HepG2 (cell line): Measurements from ENCODE around the gene NAALADL1. TPM values are rescaled to one million over a fixed set of nuclear protein-coding genes. Genes with fewer than 3 reads are reported as not detected.

ENCODE experiments used
- ATAC-seq: fragments of 200-7000 bp; cut with Tn5 transposase; 3 replicates; pipeline ENCODE4 v1.9.1; 2020; ENCODE audit warnings: mild to moderate bottlenecking, moderate library complexity
- BruUV-seq: library from RNA; stranded (reverse); fragments of 400-500 nt; replicated peaks from 2 replicates; lab custom pipeline; 2021; lab: Mats Ljungman, UMichigan
- CTCF ChIA-PET: fragments of 300-600 bp; formaldehyde crosslinking; extraction: SDS; loops from one replicate; lab custom pipeline; 2021; ENCODE audit warnings: low total read pairs, inconsistent platforms, low intra/inter-chr PET ratio; lab: Yijun Ruan, JAX
- POLR2A ChIA-PET: fragments of 350-600 bp; sonication (Branson Sonifier 250); formaldehyde crosslinking; loops from one replicate; lab custom pipeline; 2020; ENCODE audit warnings: antibody characterized with exemption, inconsistent platforms; lab: Yijun Ruan, JAX
- DNase-seq: peaks from one replicate; pipeline ENCODE4 v3.0.0-alpha.2; 2015; ENCODE audit warnings: low spot score
- FAIRE-seq: peaks from 3 replicates; lab custom pipeline; 2011; peaks lifted over from hg19 to GRCh38; lab: Jason Lieb, UNC
- H2AFZ ChIP-seq: one replicate; pipeline ENCODE4 v1.6.1; 2011; ENCODE audit warnings: low read length, inconsistent platforms
- H3K27ac ChIP-seq: fragments of 300-600 bp; 3 replicates; pipeline ENCODE4 v1.8.0; 2011; ENCODE audit warnings: mixed run types, mild to moderate bottlenecking, mixed read lengths, low read length, inconsistent platforms; ENCODE audit not compliant: insufficient read depth; ENCODE audit errors: extremely low read length
- H3K27me3 ChIP-seq, 2 experiments: fragments of 200-600 bp in 1 of 2; 2 replicates in 1 of 2; 3 replicates in 1 of 2; pipeline versions ENCODE4 v1.6.0 to v1.8.0; 2011; ENCODE audit warnings: low read length in 2 of 2, mild to moderate bottlenecking in 2 of 2, moderate library complexity in 2 of 2, inconsistent platforms in 1 of 2; ENCODE audit not compliant: insufficient read depth in 2 of 2, control insufficient read depth in 1 of 2
- H3K36me3 ChIP-seq, 2 experiments: fragments of 200-600 bp in 1 of 2; replicated peaks in 1 of 2; 2 replicates in 1 of 2; 3 replicates in 1 of 2; pipeline versions ENCODE4 v1.5.1 to v1.8.0; 2011; ENCODE audit warnings: low read length in 2 of 2, inconsistent platforms in 1 of 2; ENCODE audit not compliant: insufficient read depth in 2 of 2, control insufficient read depth in 1 of 2
- H3K4me1 ChIP-seq: 2 replicates; pipeline ENCODE4 v1.5.1; 2012; ENCODE audit warnings: low read length, inconsistent platforms; ENCODE audit not compliant: insufficient read depth
- H3K4me2 ChIP-seq: 2 replicates; pipeline ENCODE4 v1.6.0; 2011; ENCODE audit warnings: low read depth, low read length, inconsistent platforms
- H3K4me3 ChIP-seq, 3 experiments: fragments of 200-600 bp in 1 of 3; sonication (generic), shearing (Covaris generic) in 1 of 3; replicated peaks in 1 of 3; 2 replicates each; pipeline ENCODE4 v1.5.1; 2011 to 2016; ENCODE audit warnings: low read length in 3 of 3, inconsistent platforms in 2 of 3, low read depth in 2 of 3, mild to moderate bottlenecking in 2 of 3, control low read depth in 1 of 3, mixed read lengths in 1 of 3; ENCODE audit not compliant: insufficient read depth in 1 of 3
- H3K79me2 ChIP-seq: one replicate; pipeline ENCODE4 v1.6.1; 2011; ENCODE audit warnings: low read length, inconsistent platforms; ENCODE audit not compliant: insufficient read depth
- H3K9ac ChIP-seq: 2 replicates; pipeline ENCODE4 v1.6.0; 2011; ENCODE audit warnings: mild to moderate bottlenecking, low read depth, low read length, inconsistent platforms; ENCODE audit not compliant: insufficient read depth
- H3K9me3 ChIP-seq: 2 replicates; pipeline ENCODE4 v1.5.1; 2012; ENCODE audit warnings: mild to moderate bottlenecking, low read length
- H4K20me1 ChIP-seq: 2 replicates; pipeline ENCODE4 v1.6.0; 2011; ENCODE audit warnings: inconsistent platforms, mild to moderate bottlenecking, low read length, moderate library complexity; ENCODE audit not compliant: insufficient read depth
- DMAP1 ChIP-seq: IDR thresholded peaks from 2 replicates; pipeline ENCODE4 v1.6.1; 2016
- SRSF4 ChIP-seq: fragments of 200-400 bp; formaldehyde crosslinking; IDR thresholded peaks from one replicate; pipeline ENCODE4 v1.6.1; 2018; ENCODE audit warnings: mild to moderate bottlenecking, low read depth, low read length, moderate library complexity; ENCODE audit not compliant: poor library complexity, severe bottlenecking
- TAF1 ChIP-seq: sonication (generic); formaldehyde crosslinking; IDR thresholded peaks from 2 replicates; pipeline ENCODE4 v1.4.0; 2020; ENCODE audit warnings: missing genetic modification reagents
- TRIM24 ChIP-seq: sonication (generic); formaldehyde crosslinking; IDR thresholded peaks from 2 replicates; pipeline ENCODE4 v1.8.0; 2022; ENCODE audit warnings: mild to moderate bottlenecking, missing genetic modification reagents
- UBTF ChIP-seq: sonication (generic); formaldehyde crosslinking; IDR thresholded peaks from 2 replicates; pipeline ENCODE4 v1.4.0; 2020; ENCODE audit warnings: mild to moderate bottlenecking, missing genetic modification reagents
- ZBTB25 ChIP-seq: IDR thresholded peaks from 2 replicates; pipeline ENCODE4 v1.6.1; 2018; ENCODE audit warnings: missing genetic modification reagents
- ZNF292 ChIP-seq: sonication (generic); formaldehyde crosslinking; IDR thresholded peaks from 2 replicates; pipeline ENCODE4 v1.8.1; 2022; ENCODE audit warnings: mild to moderate bottlenecking, low read depth, missing genetic modification reagents, borderline replicate concordance
- ZNF629 ChIP-seq: sonication (generic); formaldehyde crosslinking; conservative IDR thresholded peaks from 2 replicates; pipeline ENCODE4 v1.5.0; 2020; ENCODE audit warnings: missing genetic modification reagents
- WGBS: methylation state at CpG from one replicate; pipeline ENCODE4 v1.1.6; 2017; ENCODE audit warnings: low lambda C conversion rate; 5-methylcytosine and 5-hydroxymethylcytosine counted together
- in situ Hi-C: cut with HindIII; loops from 2 replicates; pipeline ENCODE4 v1.10.0; 2017; ENCODE audit warnings: low pct_unique_long_range_greater_than_20kb; ENCODE audit not compliant: extremely low pct_ligation_motif_present
- intact Hi-C: fragments of 100-400 bp; cut with micrococcal nuclease; formaldehyde crosslinking; loops from one replicate; pipeline ENCODE4 v1.10.0; 2022; ENCODE audit not compliant: unreplicated experiment
- polyA plus RNA-seq, 8 experiments: library from polyadenylated mRNA; depleted of rRNA in 3 of 8; stranded (reverse) in 7 of 8; unstranded in 1 of 8; fragments of >200 nt; fragmentation: Illumina TruSeq in 4 of 8; extraction: Trizol in 4 of 8; gene quantifications; 2 replicates each; pipeline versions ENCODE4 v1.2.1 to v1.2.3, GENCODE V29; 2011 to 2016; ENCODE audit warnings: low read depth in 4 of 8, missing spikeins in 1 of 8, mixed read lengths in 1 of 8; ENCODE audit not compliant: insufficient read depth in 1 of 8
- total RNA-seq, 5 experiments: library from RNA; depleted of rRNA; stranded (reverse); fragments of >200 nt; fragmentation: Illumina TruSeq; extraction: Trizol; gene quantifications; 2 replicates each; pipeline ENCODE4 v1.2.3, GENCODE V29; 2016; ENCODE audit warnings: low read depth in 1 of 5
- TF ChIP-seq, protein P1 (sequence below): sonication (generic); formaldehyde crosslinking; IDR thresholded peaks from 2 replicates; pipeline ENCODE4 v1.5.0; 2020; ENCODE audit warnings: mild to moderate bottlenecking, missing genetic modification reagents
- TF ChIP-seq, protein P2 (sequence below): sonication (generic); formaldehyde crosslinking; IDR thresholded peaks from 2 replicates; pipeline ENCODE4 v1.5.1; 2020; ENCODE audit warnings: mild to moderate bottlenecking, missing genetic modification reagents, moderate library complexity

NAALADL1 gene
- total and polyA plus RNA-seq, 2 of the 13 experiments (the other 11 are each of a cell fraction or from before 2014, with no cell fraction given), result 9.3 to 33.9 TPM

- no peak for TF ChIP-seq ZBTB25
- TF ChIP-seq ZNF292 (CRISPR knock-in tag), result 0 out of 2 replicates have a peak, but pooled peaks have one; percentile 17
- TF ChIP-seq TAF1 (CRISPR knock-in tag), result no peak
- TF ChIP-seq SRSF4, result no peak
- TF ChIP-seq, protein P1, sequence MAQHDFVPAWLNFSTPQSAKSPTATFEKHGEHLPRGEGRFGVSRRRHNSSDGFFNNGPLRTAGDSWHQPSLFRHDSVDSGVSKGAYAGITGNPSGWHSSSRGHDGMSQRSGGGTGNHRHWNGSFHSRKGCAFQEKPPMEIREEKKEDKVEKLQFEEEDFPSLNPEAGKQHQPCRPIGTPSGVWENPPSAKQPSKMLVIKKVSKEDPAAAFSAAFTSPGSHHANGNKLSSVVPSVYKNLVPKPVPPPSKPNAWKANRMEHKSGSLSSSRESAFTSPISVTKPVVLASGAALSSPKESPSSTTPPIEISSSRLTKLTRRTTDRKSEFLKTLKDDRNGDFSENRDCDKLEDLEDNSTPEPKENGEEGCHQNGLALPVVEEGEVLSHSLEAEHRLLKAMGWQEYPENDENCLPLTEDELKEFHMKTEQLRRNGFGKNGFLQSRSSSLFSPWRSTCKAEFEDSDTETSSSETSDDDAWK (CRISPR knock-in tag), result no peak
These were observed 14.2 kb upstream of the NAALADL1 start (continued) for GRCh38 chr11:65072631-65072966.

DNA sequence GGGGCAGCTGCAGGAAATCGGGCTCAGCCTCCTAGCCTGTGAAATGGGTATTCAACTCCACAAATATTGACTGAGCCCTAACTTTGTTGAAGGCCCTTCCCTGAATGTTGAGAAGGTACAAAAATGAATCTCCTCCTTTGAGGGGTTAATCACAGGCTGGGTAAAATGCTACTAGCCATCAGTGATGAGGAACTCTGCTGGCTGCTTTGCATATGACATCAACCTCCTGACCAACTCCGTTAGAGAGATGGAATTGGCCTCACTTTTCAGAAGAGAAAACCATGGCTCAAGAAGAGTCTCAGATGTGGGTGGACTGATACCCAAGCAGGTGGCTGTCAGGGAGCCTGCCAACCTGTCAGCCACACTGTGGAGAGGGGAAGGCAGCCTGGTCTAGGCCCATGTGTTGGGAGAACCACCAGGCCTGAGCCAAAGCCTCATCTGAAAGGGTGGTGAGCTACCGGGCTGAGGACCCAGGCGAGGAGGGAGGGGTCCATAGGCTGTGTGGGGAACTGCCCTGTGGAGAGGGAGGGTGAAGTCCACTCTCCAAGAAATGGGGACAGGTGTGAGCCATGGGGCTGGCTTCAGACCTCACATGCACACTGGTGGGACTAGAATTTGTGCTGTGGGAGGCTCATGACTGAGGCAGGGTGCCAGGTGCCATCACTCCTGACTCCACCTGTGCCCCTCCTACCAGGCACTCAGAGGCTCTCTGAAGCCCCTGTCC lies 13.7 kb upstream of the NAALADL1 start:
- Histone ChIP-seq H3K9me3 (no peaks in the 10 kb centered on the region), H4K20me1 (no peaks in the 10 kb centered on the region), H3K79me2 (no peaks in the 10 kb centered on the region), H3K4me3 (no peak overlapping the region), H3K36me3 (peaks cover under 1 to 4% of the 10 kb centered on the region in 2 experiments; a peak in 3 of 5 replicates), H3K27me3 (no peaks in the 10 kb centered on the region)
- peak; percentile 31 for ATAC-seq
- WGBS, result 34% methylated on average over 4 of the region's 4 CpGs
- no peak for FAIRE-seq
- DNase-seq, result no peak
- TF ChIP-seq UBTF (CRISPR knock-in tag) (0 out of 2 replicates have a peak, but pooled peaks have one; percentile 15), DMAP1 (CRISPR knock-in tag) (no peak), ZNF629 (CRISPR knock-in tag) (peak; percentile 72), TRIM24 (CRISPR knock-in tag) (no peak)
- TF ChIP-seq, protein P2, sequence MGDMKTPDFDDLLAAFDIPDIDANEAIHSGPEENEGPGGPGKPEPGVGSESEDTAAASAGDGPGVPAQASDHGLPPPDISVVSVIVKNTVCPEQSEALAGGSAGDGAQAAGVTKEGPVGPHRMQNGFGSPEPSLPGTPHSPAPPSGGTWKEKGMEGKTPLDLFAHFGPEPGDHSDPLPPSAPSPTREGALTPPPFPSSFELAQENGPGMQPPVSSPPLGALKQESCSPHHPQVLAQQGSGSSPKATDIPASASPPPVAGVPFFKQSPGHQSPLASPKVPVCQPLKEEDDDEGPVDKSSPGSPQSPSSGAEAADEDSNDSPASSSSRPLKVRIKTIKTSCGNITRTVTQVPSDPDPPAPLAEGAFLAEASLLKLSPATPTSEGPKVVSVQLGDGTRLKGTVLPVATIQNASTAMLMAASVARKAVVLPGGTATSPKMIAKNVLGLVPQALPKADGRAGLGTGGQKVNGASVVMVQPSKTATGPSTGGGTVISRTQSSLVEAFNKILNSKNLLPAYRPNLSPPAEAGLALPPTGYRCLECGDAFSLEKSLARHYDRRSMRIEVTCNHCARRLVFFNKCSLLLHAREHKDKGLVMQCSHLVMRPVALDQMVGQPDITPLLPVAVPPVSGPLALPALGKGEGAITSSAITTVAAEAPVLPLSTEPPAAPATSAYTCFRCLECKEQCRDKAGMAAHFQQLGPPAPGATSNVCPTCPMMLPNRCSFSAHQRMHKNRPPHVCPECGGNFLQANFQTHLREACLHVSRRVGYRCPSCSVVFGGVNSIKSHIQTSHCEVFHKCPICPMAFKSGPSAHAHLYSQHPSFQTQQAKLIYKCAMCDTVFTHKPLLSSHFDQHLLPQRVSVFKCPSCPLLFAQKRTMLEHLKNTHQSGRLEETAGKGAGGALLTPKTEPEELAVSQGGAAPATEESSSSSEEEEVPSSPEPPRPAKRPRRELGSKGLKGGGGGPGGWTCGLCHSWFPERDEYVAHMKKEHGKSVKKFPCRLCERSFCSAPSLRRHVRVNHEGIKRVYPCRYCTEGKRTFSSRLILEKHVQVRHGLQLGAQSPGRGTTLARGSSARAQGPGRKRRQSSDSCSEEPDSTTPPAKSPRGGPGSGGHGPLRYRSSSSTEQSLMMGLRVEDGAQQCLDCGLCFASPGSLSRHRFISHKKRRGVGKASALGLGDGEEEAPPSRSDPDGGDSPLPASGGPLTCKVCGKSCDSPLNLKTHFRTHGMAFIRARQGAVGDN, result peak; percentile 44
- TF ChIP-seq, all 625 proteins: peak for 3
- peaks cover 15% of the 10 kb centered on the region for H3K4me1 ChIP-seq
- no TSS peak for BruUV-seq
- peak overlapping the region; percentile 21; the same call in 1 of the 2 replicates for H3K4me2 ChIP-seq
- POLR2A ChIA-PET, result interaction anchor here (0.6 to 1.7 kb wide), 6 partner anchors 14 to 63 kb away, joined by 3 to 6 read pairs (median 3); partner anchors contain the start of genes ARL2, NAALADL1, SAC3D1 and SYVN1
- no peak overlapping the region for H3K9ac ChIP-seq
- intact Hi-C loops, result no loop called here
- CTCF ChIA-PET, result no interaction called here
- H2AFZ ChIP-seq, result no peak overlapping the region
- in situ Hi-C loops, result no loop called here
- H3K27ac ChIP-seq, result no peak overlapping the region
